Keratinocyte (primary cell): ENCODE data around the gene NR6A1. TPM values are rescaled to one million over a fixed set of nuclear protein-coding genes. Genes with fewer than 3 reads are reported as not detected.

Experiments used
- DNase-seq: peaks from one replicate; pipeline ENCODE4 v3.0.0-alpha.2; 2011; ENCODE audit warnings: low read depth, missing footprints, low spot score
- FAIRE-seq: peaks from 2 replicates; lab custom pipeline; 2011; peaks lifted over from hg19 to GRCh38; lab: Jason Lieb, UNC
- H2AFZ ChIP-seq: 2 replicates; pipeline ENCODE4 v1.6.0; 2012; ENCODE audit warnings: low read length, control low read depth, inconsistent platforms; ENCODE audit not compliant: control insufficient read depth
- H3K27ac ChIP-seq: 2 replicates; pipeline ENCODE4 v1.5.1; 2011; ENCODE audit warnings: low read length; ENCODE audit not compliant: control insufficient read depth, insufficient read depth
- H3K27me3 ChIP-seq: 3 replicates; pipeline ENCODE4 v1.6.0; 2011; ENCODE audit warnings: low read length; ENCODE audit not compliant: control insufficient read depth, insufficient read depth; ENCODE audit errors: extremely low read depth
- H3K36me3 ChIP-seq, 2 experiments: 2 replicates in 1 of 2; 3 replicates in 1 of 2; pipeline ENCODE4 v1.5.1; 2011; ENCODE audit warnings: low read length in 2 of 2, mild to moderate bottlenecking in 1 of 2; ENCODE audit not compliant: control insufficient read depth in 2 of 2, insufficient read depth in 2 of 2; ENCODE audit errors: extremely low read depth in 1 of 2
- H3K4me1 ChIP-seq: 3 replicates; pipeline ENCODE4 v1.5.1; 2011; ENCODE audit warnings: low read length; ENCODE audit not compliant: control insufficient read depth, insufficient read depth; ENCODE audit errors: extremely low read depth
- H3K4me2 ChIP-seq: 3 replicates; pipeline ENCODE4 v1.6.0; 2011; ENCODE audit warnings: low read depth, low read length; ENCODE audit not compliant: control insufficient read depth, insufficient read depth; ENCODE audit errors: extremely low read depth
- H3K4me3 ChIP-seq, 3 experiments: fragments of 200-600 bp in 1 of 3; sonication (generic) in 1 of 3; 2 replicates in 2 of 3; 3 replicates in 1 of 3; pipeline ENCODE4 v1.5.1; 2011 to 2016; ENCODE audit warnings: low read length in 3 of 3, mild to moderate bottlenecking in 3 of 3, control low read depth in 2 of 3, inconsistent platforms in 1 of 3, low read depth in 1 of 3, mixed read lengths in 1 of 3, mixed run types in 1 of 3, moderate library complexity in 1 of 3; ENCODE audit not compliant: control insufficient read depth in 2 of 3, insufficient read depth in 2 of 3; ENCODE audit errors: extremely low read depth in 1 of 3
- H3K79me2 ChIP-seq: 2 replicates; pipeline ENCODE4 v1.6.0; 2012; ENCODE audit warnings: low read length; ENCODE audit not compliant: control insufficient read depth, insufficient read depth
- H3K9ac ChIP-seq: 3 replicates; pipeline ENCODE4 v1.6.0; 2011; ENCODE audit warnings: low read length; ENCODE audit not compliant: control insufficient read depth, insufficient read depth; ENCODE audit errors: extremely low read depth
- H3K9me1 ChIP-seq: 3 replicates; pipeline ENCODE4 v1.6.0; 2011; ENCODE audit warnings: low read length; ENCODE audit not compliant: control insufficient read depth, insufficient read depth; ENCODE audit errors: extremely low read depth
- H3K9me3 ChIP-seq: 2 replicates; pipeline ENCODE4 v1.5.1; 2012; ENCODE audit warnings: low read depth, low read length; ENCODE audit not compliant: control insufficient read depth
- H4K20me1 ChIP-seq: 3 replicates; pipeline ENCODE4 v1.6.0; 2011; ENCODE audit warnings: low read length; ENCODE audit not compliant: control insufficient read depth, insufficient read depth; ENCODE audit errors: extremely low read depth
- EZH2 ChIP-seq: IDR thresholded peaks from one replicate; pipeline ENCODE4 v1.6.1; 2012; ENCODE audit warnings: inconsistent platforms, mild to moderate bottlenecking, low read length, moderate library complexity
- dilution Hi-C: fragments of 300-500 bp; cut with MboI; formaldehyde crosslinking; loops from one replicate; pipeline ENCODE4 v1.7.0; 2020; ENCODE audit warnings: low sequenced_read_pairs; ENCODE audit not compliant: extremely low pct_ligation_motif_present
- polyA plus RNA-seq, 5 experiments: library from polyadenylated mRNA; depleted of rRNA in 3 of 5; stranded (reverse) in 3 of 5; stranded (forward) in 1 of 5; unstranded in 1 of 5; fragments of >200 nt; gene quantifications; 1 replicate in 1 of 5; 2 replicates in 3 of 5; 3 replicates in 1 of 5; pipeline versions ENCODE4 v1.2.1 to v1.2.3, GENCODE V29; 2011 to 2012; ENCODE audit warnings: missing spikeins in 2 of 5, low read depth in 1 of 5, low replicate concordance in 1 of 5
- TF ChIP-seq, protein P1 (sequence below), 3 experiments: IDR thresholded peaks in 1 of 3; conservative IDR thresholded peaks in 1 of 3; optimal IDR thresholded peaks in 1 of 3; 2 replicates in 2 of 3; 3 replicates in 1 of 3; pipeline versions ENCODE3 to v1.5.1; 2011; ENCODE audit warnings: low read length in 3 of 3, mild to moderate bottlenecking in 3 of 3, moderate library complexity in 2 of 3, control low read depth in 1 of 3, inconsistent platforms in 1 of 3; ENCODE audit not compliant: insufficient read depth in 2 of 3; ENCODE audit errors: extremely low read depth in 1 of 3

NR6A1 gene
- polyA plus RNA-seq, 1 donor (not counting 4 experiments of a cell fraction or from before 2014, with no cell fraction given) = 1.8 TPM

DNA sequence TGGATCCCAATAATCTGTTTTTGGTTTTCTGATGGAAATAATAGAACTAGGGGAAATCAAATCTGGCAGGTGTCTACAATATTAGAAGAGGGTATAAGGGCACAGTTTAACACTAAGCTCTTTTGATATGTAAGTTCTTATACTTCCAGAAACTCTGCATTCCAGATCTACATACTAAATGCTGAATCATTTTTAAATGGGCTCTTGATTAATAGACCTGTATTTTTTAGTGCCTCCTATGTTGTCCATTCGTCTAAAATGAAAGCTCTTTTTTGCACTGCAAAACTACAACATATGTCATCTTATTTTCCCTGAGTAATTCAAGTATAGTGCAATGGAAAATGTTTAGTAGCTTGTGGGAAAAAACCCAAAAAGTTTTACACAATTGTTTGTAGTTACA, 44.2 kb downstream of the NR6A1 start:
- no peaks in the 10 kb centered on the region for H3K9me1 ChIP-seq
- no peaks in the 10 kb centered on the region for H3K79me2 ChIP-seq
- no peaks in the 10 kb centered on the region for H3K36me3 ChIP-seq
- H3K27me3 ChIP-seq = no peaks in the 10 kb centered on the region
- DNase-seq (no peak), FAIRE-seq (no peak)
- no peak overlapping the region for H3K4me3 ChIP-seq
- H3K4me2 ChIP-seq = no peak overlapping the region
- H3K9ac ChIP-seq = no peak overlapping the region
- H4K20me1 ChIP-seq = no peaks in the 10 kb centered on the region
- H2AFZ ChIP-seq = no peak overlapping the region
- TF ChIP-seq, protein P1, sequence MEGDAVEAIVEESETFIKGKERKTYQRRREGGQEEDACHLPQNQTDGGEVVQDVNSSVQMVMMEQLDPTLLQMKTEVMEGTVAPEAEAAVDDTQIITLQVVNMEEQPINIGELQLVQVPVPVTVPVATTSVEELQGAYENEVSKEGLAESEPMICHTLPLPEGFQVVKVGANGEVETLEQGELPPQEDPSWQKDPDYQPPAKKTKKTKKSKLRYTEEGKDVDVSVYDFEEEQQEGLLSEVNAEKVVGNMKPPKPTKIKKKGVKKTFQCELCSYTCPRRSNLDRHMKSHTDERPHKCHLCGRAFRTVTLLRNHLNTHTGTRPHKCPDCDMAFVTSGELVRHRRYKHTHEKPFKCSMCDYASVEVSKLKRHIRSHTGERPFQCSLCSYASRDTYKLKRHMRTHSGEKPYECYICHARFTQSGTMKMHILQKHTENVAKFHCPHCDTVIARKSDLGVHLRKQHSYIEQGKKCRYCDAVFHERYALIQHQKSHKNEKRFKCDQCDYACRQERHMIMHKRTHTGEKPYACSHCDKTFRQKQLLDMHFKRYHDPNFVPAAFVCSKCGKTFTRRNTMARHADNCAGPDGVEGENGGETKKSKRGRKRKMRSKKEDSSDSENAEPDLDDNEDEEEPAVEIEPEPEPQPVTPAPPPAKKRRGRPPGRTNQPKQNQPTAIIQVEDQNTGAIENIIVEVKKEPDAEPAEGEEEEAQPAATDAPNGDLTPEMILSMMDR (optimal IDR thresholded peaks at IDR 0.05 in 1 of 3, IDR thresholded peaks at IDR 0.05 in 1 of 3, conservative IDR thresholded peaks at IDR 0.05 in 1 of 3; ENCODE audit: extremely low read depth in 1 of 3, insufficient read depth in 2 of 3, low read length in 3 of 3) = no peak
- TF ChIP-seq EZH2 = no peak
- H3K9me3 ChIP-seq = no peaks in the 10 kb centered on the region
- dilution Hi-C loops = no loop called here
- H3K4me1 ChIP-seq = no peaks in the 10 kb centered on the region
- H3K27ac ChIP-seq = no peak overlapping the region

- no peaks in the 10 kb centered on the region for H3K36me3 ChIP-seq
- dilution Hi-C loops = no loop called here
- H3K27ac ChIP-seq = no peak overlapping the region
- no peak overlapping the region for H2AFZ ChIP-seq
- TF ChIP-seq EZH2 = no peak
- TF ChIP-seq, protein P1 (optimal IDR thresholded peaks at IDR 0.05 in 1 of 3, IDR thresholded peaks at IDR 0.05 in 1 of 3, conservative IDR thresholded peaks at IDR 0.05 in 1 of 3; ENCODE audit: extremely low read depth in 1 of 3, insufficient read depth in 2 of 3, low read length in 3 of 3) = no peak
- DNase-seq = no peak
- H3K9ac ChIP-seq = no peak overlapping the region
- no peaks in the 10 kb centered on the region for H3K79me2 ChIP-seq
- no peak overlapping the region for H3K4me2 ChIP-seq
- H3K9me1 ChIP-seq = no peaks in the 10 kb centered on the region
- no peaks in the 10 kb centered on the region for H3K27me3 ChIP-seq
- no peak overlapping the region for H3K4me3 ChIP-seq
- no peaks in the 10 kb centered on the region for H3K9me3 ChIP-seq
- no peaks in the 10 kb centered on the region for H4K20me1 ChIP-seq
- no peak for FAIRE-seq
- no peaks in the 10 kb centered on the region for H3K4me1 ChIP-seq
These were observed 46.1 kb downstream of the NR6A1 start for GRCh38 chr9:124725068-124725452.
